Fibroblast of skin of left biceps (primary cell): ENCODE data around the gene STAT3.
"Not testable (repeated sequence)": the region's sequence is repeated elsewhere in the genome, so short reads cannot be mapped to it uniquely, and the experiment has no call there.

Source experiments
- DNase-seq, 2 experiments: peaks; one replicate each; pipeline ENCODE4 v3.0.0-alpha.2; 2013; ENCODE audit warnings: low read depth in 2 of 2

The STAT3 gene

GRCh38 chr17:42316755-42317154, 71.5 kb downstream of the STAT3 start:
- DNase-seq = no peak

DNA sequence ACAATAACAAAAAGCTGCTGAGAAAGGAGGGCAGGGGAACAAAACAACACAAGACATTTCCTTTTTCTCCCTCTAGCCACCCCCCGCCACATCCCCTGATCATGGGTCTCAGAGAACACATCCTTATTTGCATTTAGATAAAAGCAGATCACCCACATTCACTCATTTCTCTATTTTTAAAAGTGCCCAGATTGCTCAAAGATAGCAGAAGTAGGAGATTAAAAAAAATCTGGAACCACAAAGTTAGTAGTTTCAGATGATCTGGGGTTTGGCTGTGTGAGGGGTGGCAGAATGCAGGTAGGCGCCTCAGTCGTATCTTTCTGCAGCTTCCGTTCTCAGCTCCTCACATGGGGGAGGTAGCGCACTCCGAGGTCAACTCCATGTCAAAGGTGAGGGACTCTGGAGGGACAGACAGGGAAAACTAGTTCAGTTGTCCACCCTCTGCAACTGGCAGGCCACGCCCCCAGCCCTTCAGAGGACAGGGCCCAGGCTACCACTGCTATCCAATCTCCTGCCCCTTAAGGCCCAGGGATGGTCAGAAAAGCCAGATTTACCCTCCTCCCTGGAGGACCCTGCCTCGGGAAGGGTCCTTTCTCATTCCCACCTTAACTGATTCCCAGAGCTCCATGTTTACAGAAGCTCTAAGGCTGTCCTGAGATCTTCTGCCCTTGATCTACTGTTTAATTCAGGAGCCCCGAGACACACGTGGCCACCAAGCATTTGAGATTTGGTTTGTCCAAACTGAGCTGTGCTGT, 72.7 kb downstream of the STAT3 start:
- DNase-seq = no peak

DNA sequence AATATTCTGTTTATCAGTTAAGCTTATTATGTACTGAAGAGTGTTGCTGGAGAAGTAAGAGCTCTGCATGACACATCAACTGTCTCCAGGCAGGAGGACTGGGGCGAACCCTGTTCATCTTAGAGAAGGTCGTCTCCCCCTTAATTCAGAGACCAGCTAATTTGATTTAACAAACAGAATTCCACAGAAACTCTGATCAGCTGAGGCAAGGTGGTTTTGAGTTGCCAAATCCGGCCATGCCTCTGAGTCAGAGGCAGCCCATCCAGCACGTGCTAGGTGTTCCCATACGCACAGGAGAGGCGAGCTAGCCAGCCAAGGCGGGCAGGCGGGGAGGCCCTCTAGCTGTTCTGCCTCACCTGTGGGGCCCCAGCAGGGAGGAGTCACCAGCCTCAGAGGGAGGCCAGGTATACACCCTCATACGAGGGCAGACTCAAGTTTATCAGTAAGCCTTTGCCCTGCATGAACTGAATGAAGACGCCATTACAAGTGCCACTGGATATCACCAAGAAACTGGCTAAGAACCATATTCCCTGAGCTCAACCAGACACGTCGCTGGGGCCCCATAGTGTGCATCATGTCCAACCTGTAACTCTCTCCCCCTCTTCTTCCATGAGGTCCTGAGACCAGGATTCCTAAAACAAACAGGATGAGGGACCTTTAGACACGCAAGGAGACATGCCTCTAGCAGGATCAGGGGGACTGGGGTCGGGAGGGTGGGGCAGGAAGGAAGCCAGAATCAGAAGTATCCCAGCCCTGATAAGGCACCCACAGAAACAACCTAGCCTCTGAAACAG, 74.3 kb downstream of the STAT3 start:
- no peak for DNase-seq

- no peak for DNase-seq
These were observed 74.9 kb downstream of the STAT3 start for GRCh38 chr17:42313389-42313772.

- DNase-seq = peak in 1 of 2 experiments; percentile 37
These were observed 75.7 kb downstream of the STAT3 start for GRCh38 chr17:42312285-42313130.

- no peak for DNase-seq
These were observed 76.3 kb downstream of the STAT3 start for GRCh38 chr17:42312035-42312284.

GRCh38 chr17:42311240-42312034, 76.8 kb downstream of the STAT3 start:
- DNase-seq = peak; percentile 69 to 73

- DNase-seq = no peak
These were observed 77.4 kb downstream of the STAT3 start for GRCh38 chr17:42310787-42311215.

DNA sequence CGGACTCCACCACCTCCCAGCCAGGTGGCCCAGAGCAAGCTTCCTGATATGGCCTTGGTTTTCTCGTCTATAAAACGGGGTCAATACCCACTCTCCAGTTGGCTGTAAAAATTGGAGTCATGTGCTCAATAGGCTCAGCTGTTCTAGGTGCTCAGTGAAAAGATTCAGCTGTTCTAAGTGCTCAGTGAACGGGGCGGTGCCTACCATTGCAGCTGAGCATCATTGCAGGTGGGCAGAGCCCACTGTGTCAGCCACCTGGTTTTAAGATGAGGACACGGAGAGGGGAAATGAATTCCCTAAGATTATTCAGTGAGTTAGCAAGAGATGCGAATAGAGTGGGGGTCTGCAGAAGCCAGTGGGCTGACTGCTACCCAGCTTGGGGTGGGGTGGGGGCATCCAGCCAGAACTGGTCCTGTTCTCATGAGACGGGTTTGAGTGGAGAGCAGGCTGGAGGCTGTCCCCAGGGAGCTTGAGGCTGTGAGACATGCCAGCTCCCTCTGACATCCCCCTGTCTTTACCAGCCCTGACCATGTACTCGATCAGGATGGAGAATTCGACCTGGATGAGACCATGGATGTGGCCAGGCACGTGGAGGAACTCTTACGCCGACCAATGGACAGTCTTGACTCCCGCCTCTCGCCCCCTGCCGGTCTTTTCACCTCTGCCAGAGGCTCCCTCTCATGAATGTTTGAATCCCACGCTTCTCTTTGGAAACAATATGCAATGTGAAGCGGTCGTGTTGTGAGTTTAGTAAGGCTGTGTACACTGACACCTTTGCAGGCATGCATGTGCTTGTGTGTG, 78.1 kb downstream of the STAT3 start:
- DNase-seq = no peak

DNA sequence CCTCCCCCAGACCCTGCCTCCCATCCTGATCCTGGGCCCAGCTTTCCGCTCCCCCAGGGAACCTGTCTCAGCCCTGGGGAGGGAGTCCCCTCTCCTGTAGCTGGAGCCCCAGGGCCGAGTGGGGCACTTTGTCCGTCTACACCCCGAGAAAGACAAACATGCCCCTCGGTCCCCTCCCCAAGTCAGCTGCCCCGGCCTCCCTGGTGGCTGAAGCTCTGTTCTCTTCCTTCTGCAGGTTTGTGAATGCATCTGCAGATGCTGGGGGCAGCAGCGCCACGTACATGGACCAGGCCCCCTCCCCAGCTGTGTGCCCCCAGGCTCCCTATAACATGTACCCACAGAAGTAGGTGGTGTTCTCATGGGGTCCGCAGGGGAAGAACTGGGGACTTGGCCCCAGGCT, 79.1 kb downstream of the STAT3 start:
- no peak for DNase-seq

- no peak for DNase-seq
These were observed 79.8 kb downstream of the STAT3 start for GRCh38 chr17:42308446-42308845.

GRCh38 chr17:42307362-42307927, 80.8 kb downstream of the STAT3 start:
- no peak for DNase-seq

DNA sequence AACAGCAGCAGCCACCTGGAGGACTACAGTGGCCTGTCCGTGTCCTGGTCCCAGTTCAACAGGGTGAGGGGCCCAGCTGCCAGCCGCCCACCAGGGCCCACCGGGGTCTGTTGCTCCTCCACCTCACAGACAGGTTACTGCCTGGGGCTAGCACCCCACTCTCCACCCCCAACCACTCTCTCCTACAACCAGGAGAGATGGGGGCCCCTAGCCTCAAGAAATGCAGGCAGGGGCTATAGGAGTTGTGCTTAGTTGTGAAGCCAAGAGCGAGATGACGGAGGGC, 81.9 kb downstream of the STAT3 start:
- no peak for DNase-seq

DNA sequence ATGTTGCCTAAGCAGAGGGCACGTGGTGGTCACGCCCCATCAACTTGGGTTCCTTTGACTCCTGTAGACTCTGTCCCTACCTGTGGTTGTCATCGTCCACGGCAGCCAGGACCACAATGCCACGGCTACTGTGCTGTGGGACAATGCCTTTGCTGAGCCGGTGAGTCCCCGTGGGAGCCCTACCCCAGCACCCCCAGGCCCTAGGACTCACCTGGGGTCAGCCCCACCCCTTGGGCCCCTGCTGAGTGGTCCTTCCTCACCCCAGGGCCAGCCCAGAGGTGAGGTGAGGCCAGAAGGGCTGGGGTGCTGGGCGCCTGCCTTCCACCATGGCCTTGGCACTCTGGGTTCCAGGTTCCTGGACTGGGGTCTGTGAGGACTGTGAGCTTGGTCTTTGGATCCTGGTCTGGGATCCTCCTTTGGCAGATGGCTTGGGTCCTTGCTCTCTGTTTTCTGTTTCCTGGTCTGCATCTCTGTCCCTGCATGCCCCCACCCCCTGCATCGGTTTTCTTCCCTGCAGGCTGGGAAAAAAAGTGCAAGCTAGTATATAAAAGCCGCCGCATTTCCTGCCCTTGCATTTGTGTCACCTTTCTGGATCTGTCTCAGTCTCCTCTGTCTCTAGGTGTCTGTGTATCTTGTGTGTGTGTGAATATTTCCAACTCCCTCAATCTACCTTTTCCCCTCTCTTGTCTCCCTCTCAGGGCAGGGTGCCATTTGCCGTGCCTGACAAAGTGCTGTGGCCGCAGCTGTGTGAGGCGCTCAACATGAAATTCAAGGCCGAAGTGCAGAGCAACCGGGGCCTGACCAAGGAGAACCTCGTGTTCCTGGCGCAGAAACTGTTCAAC, 82.5 kb downstream of the STAT3 start:
- no peak for DNase-seq

- DNase-seq = not testable (repeated sequence)
These were observed 83.3 kb downstream of the STAT3 start for GRCh38 chr17:42305031-42305330.

GRCh38 chr17:42304187-42305030, 83.8 kb downstream of the STAT3 start:
- DNase-seq = no peak

GRCh38 chr17:42303694-42304093, 84.5 kb downstream of the STAT3 start:
- no peak for DNase-seq

- no peak for DNase-seq
These were observed 87.2 kb downstream of the STAT3 start for GRCh38 chr17:42301022-42301421.

GRCh38 chr17:42299913-42300312, 88.3 kb downstream of the STAT3 start:
- DNase-seq = not testable (repeated sequence)
